VCaP (cell line): ENCODE data around the gene USP20.

Source experiments
- H3K27ac ChIP-seq: fragments of 450-650 bp; 2 replicates; pipeline ENCODE4 v1.5.1; 2017
- CTCF ChIP-seq: fragments of 450-650 bp; conservative IDR thresholded peaks from 2 replicates; pipeline ENCODE4 v1.5.1; 2017; ENCODE audit warnings: mild to moderate bottlenecking, moderate library complexity

The USP20 gene

GRCh38 chr9:129873563-129874190, 38.4 kb downstream of the USP20 start:
- no peak overlapping the region for H3K27ac ChIP-seq
- TF ChIP-seq CTCF = no peak

GRCh38 chr9:129874261-129875101, 39.2 kb downstream of the USP20 start:
- no peak overlapping the region for H3K27ac ChIP-seq
- no peak for TF ChIP-seq CTCF

GRCh38 chr9:129875181-129875611, 39.9 kb downstream of the USP20 start:
- H3K27ac ChIP-seq = no peak overlapping the region
- TF ChIP-seq CTCF = no peak

GRCh38 chr9:129875687-129876395, 40.6 kb downstream of the USP20 start:
- H3K27ac ChIP-seq = no peak overlapping the region
- no peak for TF ChIP-seq CTCF

GRCh38 chr9:129876815-129877214, 41.6 kb downstream of the USP20 start:
- TF ChIP-seq CTCF = no peak
- H3K27ac ChIP-seq = no peak overlapping the region

GRCh38 chr9:129878291-129878690, 43.0 kb downstream of the USP20 start:
- H3K27ac ChIP-seq = no peak overlapping the region
- no peak for TF ChIP-seq CTCF

- TF ChIP-seq CTCF = no peak
- H3K27ac ChIP-seq = no peak overlapping the region
Measured at GRCh38 chr9:129879103-129879699, 43.9 kb downstream of the USP20 start.
